ENCODE data around the gene FLT3LG.
A peak's percentile ranks its signal among the peaks of the same experiment; 100 is the strongest.

Gene FLT3LG

DNA sequence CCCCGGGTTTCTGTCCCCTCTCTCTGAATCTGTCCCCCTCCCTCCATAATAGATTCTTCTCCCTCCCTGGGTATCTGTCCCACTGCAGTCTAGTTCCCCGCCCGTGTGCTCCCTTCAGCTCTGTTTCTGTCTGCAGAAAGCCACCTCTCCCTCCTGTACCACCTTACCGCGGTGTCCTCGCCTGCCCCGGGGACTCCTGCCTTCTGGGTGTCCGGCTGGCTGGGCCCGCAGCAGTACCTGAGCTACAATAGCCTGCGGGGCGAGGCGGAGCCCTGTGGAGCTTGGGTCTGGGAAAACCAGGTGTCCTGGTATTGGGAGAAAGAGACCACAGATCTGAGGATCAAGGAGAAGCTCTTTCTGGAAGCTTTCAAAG is 39.7 kb downstream of the FLT3LG start:
- DNase-seq = no peak

- no peak for DNase-seq
Measured at GRCh38 chr19:49514151-49514550, 40.1 kb downstream of the FLT3LG start.

- DNase-seq = no peak
Measured at GRCh38 chr19:49515767-49516166, 41.8 kb downstream of the FLT3LG start.

- no peak for DNase-seq
Measured at GRCh38 chr19:49518033-49518432, 44.0 kb downstream of the FLT3LG start.

DNA sequence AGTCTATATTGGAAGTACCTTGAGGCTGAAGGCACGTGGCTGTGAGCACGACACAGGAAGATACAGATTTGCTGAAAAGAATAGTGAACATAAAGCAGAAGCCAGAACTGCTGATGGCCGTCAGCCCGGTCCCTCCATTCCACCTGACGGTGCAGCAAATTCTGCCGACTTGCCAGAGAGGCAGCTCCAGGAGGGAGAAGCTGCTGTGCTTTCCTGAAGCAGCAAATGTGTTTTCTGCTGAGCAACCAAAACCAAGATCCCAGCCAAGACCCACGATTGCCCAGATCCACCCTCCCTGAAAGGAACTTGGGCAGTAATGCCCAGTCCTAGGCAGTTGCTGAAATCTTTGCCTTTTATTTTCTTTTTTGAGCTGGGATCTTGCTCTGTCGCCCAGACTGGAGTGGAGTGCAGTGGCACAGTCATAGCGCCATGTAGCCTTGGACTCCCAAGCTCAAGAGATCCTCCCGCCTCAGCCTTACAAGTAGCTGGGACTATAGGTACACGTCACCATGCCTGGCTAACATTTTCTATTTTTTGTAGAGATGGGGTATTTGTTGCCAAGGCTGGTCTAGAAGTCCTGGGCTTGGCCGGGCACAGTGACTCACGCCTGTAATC is 46.8 kb downstream of the FLT3LG start:
- no peak for DNase-seq

DNA sequence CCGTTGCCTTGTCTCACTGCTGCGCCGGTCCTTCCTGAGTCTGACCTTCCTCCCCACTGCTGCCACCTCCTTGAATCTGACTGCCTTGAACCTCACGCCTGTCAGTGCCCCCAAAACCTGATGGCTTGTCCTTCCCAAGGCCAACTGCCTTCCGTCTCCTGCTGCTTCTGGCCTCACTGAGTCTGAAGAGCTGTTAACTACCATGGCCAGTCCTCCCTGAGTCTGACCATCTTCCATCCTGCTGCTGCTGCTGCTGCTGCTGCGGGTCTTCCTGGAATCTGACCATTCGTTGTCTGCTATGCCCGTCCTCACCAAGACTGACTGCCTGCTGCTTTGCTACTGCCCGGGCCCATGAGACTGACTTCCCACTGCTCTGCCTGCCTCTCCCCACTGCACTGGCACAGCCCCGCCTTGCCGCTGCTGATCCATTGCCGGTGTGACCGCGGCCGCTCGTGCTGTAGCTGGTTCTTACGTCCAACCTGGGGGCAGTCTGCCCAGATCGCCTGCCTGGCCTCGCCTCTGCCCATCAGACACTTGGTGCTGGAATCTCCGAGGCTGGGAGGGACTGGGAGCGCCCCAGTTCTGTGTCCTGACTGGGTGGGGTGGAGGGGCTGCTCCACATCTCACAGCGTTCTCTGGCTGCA is 50.9 kb downstream of the FLT3LG start:
- no peak for DNase-seq

GRCh38 chr19:49528211-49528771 is 54.3 kb downstream of the FLT3LG start:
- no peak for DNase-seq

GRCh38 chr19:49530708-49531107 is 56.7 kb downstream of the FLT3LG start:
- no peak for DNase-seq

GRCh38 chr19:49533551-49534488 is 59.8 kb downstream of the FLT3LG start:
- DNase-seq = peak; percentile 91

- DNase-seq = no peak
Measured at GRCh38 chr19:49534632-49535385, 60.8 kb downstream of the FLT3LG start.

Data from right kidney (tissue), 1 donor.